Measurements from ENCODE around the gene TNFRSF14. TPM values are rescaled to one million over a fixed set of nuclear protein-coding genes. Genes with fewer than 3 reads are reported as not detected.

Gene TNFRSF14
- total and polyA plus RNA-seq, 2 experiments from 2014 or later, result not detected

DNA sequence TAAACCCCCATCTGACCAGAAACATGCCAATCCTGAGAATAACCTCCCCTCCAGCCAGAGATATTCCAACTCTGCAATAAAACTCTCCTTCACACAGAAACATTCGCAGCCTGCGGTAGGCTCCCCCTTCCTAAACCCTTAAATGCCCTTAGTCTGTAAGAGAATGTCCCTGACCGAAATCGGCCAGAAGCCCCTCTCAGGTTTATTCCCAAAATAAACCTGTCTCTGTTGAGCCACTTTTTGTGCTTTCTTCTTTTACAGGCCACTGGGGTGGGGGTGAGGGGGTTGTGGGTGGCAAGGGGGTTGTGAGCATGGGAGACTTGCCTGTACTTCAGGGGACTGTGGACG is 35.0 kb downstream of the TNFRSF14 start:
- Histone ChIP-seq H2AFZ (no peak overlapping the region), H3K9me2 (ENCODE audit: insufficient read depth) (no peaks in the 10 kb centered on the region), H4K20me1 (replicated peaks; ENCODE audit: insufficient read depth) (no peaks in the 10 kb centered on the region), H3K4me3 (no peak overlapping the region), H3K27me3 (ENCODE audit: insufficient read depth) (no peaks in the 10 kb centered on the region), H3F3A (replicated peaks; ENCODE audit: low read depth) (no peaks in the 10 kb centered on the region), H3K79me2 (replicated peaks; ENCODE audit: insufficient read depth) (no peaks in the 10 kb centered on the region), H3K4me2 (no peak overlapping the region), H3K27ac (ENCODE audit: low read depth) (no peak overlapping the region), H3K36me3 (ENCODE audit: insufficient read depth) (no peaks in the 10 kb centered on the region), H3K4me1 (ENCODE audit: insufficient read depth) (no peaks in the 10 kb centered on the region)
- Mint-ChIP-seq H3K36me3 (ENCODE audit: low read depth) (peaks cover 15% of the 10 kb centered on the region; the same call in 2 of the 3 replicates), H3K4me1 (no peaks in the 10 kb centered on the region), H3K9me3 (peaks cover 14% of the 10 kb centered on the region), H3K4me3 (no peak overlapping the region), H3K27me3 (ENCODE audit: insufficient read depth, low read depth, poor library complexity) (peaks cover 1% of the 10 kb centered on the region), H3K27ac (no peak overlapping the region)
- DNase-seq (ENCODE audit: low spot score) (no peak), ATAC-seq (no peak)
- TF ChIP-seq EZH2phosphoT487 (IDR thresholded peaks at IDR 0.05; ENCODE audit: unreplicated experiment), result no peak
- no peak for TF ChIP-seq ZNF114 (CRISPR knock-in tag; IDR thresholded peaks at IDR 0.05)

DNA sequence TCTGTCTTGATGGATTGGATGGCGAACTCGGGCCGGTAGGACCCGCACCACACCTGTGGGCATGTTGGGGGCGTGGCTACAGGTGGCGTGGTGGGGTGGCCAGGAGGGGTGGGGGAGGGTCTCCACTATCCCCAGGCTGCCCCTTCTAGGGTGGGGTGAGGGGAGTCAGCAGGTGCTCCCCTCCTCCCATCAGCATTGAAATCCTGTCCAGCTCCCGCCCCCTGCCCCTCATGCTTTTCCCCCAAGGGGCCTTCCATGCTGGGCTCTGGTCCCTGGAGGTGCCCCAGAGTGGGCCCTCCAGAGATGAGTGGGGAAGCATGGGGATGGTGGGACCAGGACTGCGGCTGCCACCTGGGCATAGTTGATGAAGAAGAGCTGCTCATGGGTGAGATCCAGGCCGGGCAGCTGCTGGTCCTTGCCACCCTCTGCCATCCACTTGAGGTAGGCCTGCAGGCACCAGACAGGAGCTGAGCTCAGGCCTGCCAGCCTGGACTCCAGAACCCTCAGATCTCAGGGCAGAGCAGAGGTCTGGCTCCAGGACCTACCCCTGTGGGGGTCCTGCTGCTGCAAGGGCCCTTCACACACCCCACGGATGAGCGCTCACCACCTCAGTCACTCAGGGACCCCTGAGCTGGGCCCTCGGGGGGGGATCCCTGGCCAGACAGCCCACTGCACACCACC is 35.5 kb downstream of the TNFRSF14 start:
- ATAC-seq, result no peak
- Histone ChIP-seq H3K36me3 (ENCODE audit: insufficient read depth) (no peaks in the 10 kb centered on the region), H3K79me2 (replicated peaks; ENCODE audit: insufficient read depth) (no peaks in the 10 kb centered on the region), H4K20me1 (replicated peaks; ENCODE audit: insufficient read depth) (no peaks in the 10 kb centered on the region), H2AFZ (no peak overlapping the region), H3K9me2 (ENCODE audit: insufficient read depth) (no peaks in the 10 kb centered on the region), H3K27ac (ENCODE audit: low read depth) (no peak overlapping the region), H3K27me3 (ENCODE audit: insufficient read depth) (no peaks in the 10 kb centered on the region), H3K4me2 (no peak overlapping the region), H3K4me3 (no peak overlapping the region), H3F3A (replicated peaks; ENCODE audit: low read depth) (no peaks in the 10 kb centered on the region), H3K4me1 (ENCODE audit: insufficient read depth) (no peaks in the 10 kb centered on the region)
- Mint-ChIP-seq H3K9me3 (peaks cover 14% of the 10 kb centered on the region), H3K4me1 (no peaks in the 10 kb centered on the region), H3K4me3 (no peak overlapping the region), H3K27me3 (ENCODE audit: insufficient read depth, low read depth, poor library complexity) (peaks cover 1% of the 10 kb centered on the region), H3K36me3 (ENCODE audit: low read depth) (peaks cover 15% of the 10 kb centered on the region; the same call in 2 of the 3 replicates), H3K27ac (no peak overlapping the region)
- no peak for DNase-seq (ENCODE audit: low spot score)
- TF ChIP-seq EZH2 (IDR thresholded peaks at IDR 0.05; ENCODE audit: low read depth, unreplicated experiment) (no peak), POLR2AphosphoS5 (IDR thresholded peaks at IDR 0.05; ENCODE audit: low read depth) (no peak), NANOG (IDR thresholded peaks at IDR 0.05; ENCODE audit: borderline replicate concordance) (no peak), JUNB (IDR thresholded peaks at IDR 0.05; ENCODE audit: unreplicated experiment) (no peak), STAT1 (IDR thresholded peaks at IDR 0.05; ENCODE audit: unreplicated experiment) (no peak), EZH2phosphoT487 (IDR thresholded peaks at IDR 0.05; ENCODE audit: unreplicated experiment) (no peak)
- TF ChIP-seq, protein P1, sequence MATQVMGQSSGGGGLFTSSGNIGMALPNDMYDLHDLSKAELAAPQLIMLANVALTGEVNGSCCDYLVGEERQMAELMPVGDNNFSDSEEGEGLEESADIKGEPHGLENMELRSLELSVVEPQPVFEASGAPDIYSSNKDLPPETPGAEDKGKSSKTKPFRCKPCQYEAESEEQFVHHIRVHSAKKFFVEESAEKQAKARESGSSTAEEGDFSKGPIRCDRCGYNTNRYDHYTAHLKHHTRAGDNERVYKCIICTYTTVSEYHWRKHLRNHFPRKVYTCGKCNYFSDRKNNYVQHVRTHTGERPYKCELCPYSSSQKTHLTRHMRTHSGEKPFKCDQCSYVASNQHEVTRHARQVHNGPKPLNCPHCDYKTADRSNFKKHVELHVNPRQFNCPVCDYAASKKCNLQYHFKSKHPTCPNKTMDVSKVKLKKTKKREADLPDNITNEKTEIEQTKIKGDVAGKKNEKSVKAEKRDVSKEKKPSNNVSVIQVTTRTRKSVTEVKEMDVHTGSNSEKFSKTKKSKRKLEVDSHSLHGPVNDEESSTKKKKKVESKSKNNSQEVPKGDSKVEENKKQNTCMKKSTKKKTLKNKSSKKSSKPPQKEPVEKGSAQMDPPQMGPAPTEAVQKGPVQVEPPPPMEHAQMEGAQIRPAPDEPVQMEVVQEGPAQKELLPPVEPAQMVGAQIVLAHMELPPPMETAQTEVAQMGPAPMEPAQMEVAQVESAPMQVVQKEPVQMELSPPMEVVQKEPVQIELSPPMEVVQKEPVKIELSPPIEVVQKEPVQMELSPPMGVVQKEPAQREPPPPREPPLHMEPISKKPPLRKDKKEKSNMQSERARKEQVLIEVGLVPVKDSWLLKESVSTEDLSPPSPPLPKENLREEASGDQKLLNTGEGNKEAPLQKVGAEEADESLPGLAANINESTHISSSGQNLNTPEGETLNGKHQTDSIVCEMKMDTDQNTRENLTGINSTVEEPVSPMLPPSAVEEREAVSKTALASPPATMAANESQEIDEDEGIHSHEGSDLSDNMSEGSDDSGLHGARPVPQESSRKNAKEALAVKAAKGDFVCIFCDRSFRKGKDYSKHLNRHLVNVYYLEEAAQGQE (IDR thresholded peaks at IDR 0.05; ENCODE audit: unreplicated experiment), result no peak
- TF ChIP-seq, protein P2, sequence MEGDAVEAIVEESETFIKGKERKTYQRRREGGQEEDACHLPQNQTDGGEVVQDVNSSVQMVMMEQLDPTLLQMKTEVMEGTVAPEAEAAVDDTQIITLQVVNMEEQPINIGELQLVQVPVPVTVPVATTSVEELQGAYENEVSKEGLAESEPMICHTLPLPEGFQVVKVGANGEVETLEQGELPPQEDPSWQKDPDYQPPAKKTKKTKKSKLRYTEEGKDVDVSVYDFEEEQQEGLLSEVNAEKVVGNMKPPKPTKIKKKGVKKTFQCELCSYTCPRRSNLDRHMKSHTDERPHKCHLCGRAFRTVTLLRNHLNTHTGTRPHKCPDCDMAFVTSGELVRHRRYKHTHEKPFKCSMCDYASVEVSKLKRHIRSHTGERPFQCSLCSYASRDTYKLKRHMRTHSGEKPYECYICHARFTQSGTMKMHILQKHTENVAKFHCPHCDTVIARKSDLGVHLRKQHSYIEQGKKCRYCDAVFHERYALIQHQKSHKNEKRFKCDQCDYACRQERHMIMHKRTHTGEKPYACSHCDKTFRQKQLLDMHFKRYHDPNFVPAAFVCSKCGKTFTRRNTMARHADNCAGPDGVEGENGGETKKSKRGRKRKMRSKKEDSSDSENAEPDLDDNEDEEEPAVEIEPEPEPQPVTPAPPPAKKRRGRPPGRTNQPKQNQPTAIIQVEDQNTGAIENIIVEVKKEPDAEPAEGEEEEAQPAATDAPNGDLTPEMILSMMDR (conservative IDR thresholded peaks at IDR 0.05; ENCODE audit: low read depth in 2 of 2), result no peak
- TF ChIP-seq, protein P3, sequence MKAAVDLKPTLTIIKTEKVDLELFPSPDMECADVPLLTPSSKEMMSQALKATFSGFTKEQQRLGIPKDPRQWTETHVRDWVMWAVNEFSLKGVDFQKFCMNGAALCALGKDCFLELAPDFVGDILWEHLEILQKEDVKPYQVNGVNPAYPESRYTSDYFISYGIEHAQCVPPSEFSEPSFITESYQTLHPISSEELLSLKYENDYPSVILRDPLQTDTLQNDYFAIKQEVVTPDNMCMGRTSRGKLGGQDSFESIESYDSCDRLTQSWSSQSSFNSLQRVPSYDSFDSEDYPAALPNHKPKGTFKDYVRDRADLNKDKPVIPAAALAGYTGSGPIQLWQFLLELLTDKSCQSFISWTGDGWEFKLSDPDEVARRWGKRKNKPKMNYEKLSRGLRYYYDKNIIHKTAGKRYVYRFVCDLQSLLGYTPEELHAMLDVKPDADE (IDR thresholded peaks at IDR 0.05), result no peak
